Natural killer cell (primary cell): ENCODE data around the gene CLVS2. TPM values are rescaled to one million over a fixed set of nuclear protein-coding genes. Genes with fewer than 3 reads are reported as not detected.

Experiments used
- ATAC-seq, 3 donors: fragments of 150-1000 bp in 2 of 3; fragments of 200-7000 bp in 1 of 3; cut with Tn5 transposase; 1 replicate in 1 of 3; 2 replicates in 2 of 3; pipeline ENCODE4 v1.10.0; 2021; ENCODE audit warnings: mild to moderate bottlenecking in 2 of 3, moderate library complexity in 2 of 3
- DNase-seq, 2 donors: peaks; one replicate each; pipeline versions ENCODE4 v3.0.0 to v3.0.0-alpha.2; 2013 to 2021; ENCODE audit warnings: mixed read lengths in 1 of 2
- H3K27ac ChIP-seq: one replicate; pipeline ENCODE4 v1.5.1; 2013; ENCODE audit warnings: mild to moderate bottlenecking, low read length
- H3K27me3 ChIP-seq: one replicate; pipeline ENCODE4 v1.6.1; 2013; ENCODE audit warnings: low read length; ENCODE audit not compliant: control insufficient read depth, insufficient read depth
- H3K36me3 ChIP-seq: one replicate; pipeline ENCODE4 v1.6.1; 2013; ENCODE audit warnings: low read length; ENCODE audit not compliant: control insufficient read depth, insufficient read depth
- H3K4me1 ChIP-seq: one replicate; pipeline ENCODE4 v1.6.1; 2013; ENCODE audit warnings: low read length; ENCODE audit not compliant: control insufficient read depth, insufficient read depth
- H3K4me3 ChIP-seq: one replicate; pipeline ENCODE4 v1.5.1; 2013; ENCODE audit warnings: low read length
- H3K9me3 ChIP-seq: one replicate; pipeline ENCODE4 v1.6.1; 2013; ENCODE audit warnings: low read length; ENCODE audit not compliant: control insufficient read depth, insufficient read depth
- H3K27ac Mint-ChIP-seq, 2 donors: one replicate each; pipeline ENCODE4 v1.8.0; 2022; ENCODE audit warnings: mild to moderate bottlenecking in 2 of 2, mixed read lengths in 2 of 2, moderate library complexity in 1 of 2
- H3K27me3 Mint-ChIP-seq, 2 donors: one replicate each; pipeline ENCODE4 v1.8.0; 2022; ENCODE audit warnings: low read depth in 2 of 2, mixed read lengths in 2 of 2
- H3K36me3 Mint-ChIP-seq: one replicate; pipeline ENCODE4 v1.8.0; 2022; ENCODE audit warnings: mixed read lengths
- H3K4me1 Mint-ChIP-seq, 2 donors: one replicate each; pipeline ENCODE4 v1.8.0; 2022; ENCODE audit warnings: mixed read lengths in 2 of 2
- H3K4me3 Mint-ChIP-seq: one replicate; pipeline ENCODE4 v1.8.0; 2022; ENCODE audit warnings: mild to moderate bottlenecking, moderate library complexity, mixed read lengths
- H3K9me3 Mint-ChIP-seq, 2 donors: one replicate each; pipeline ENCODE4 v1.8.0; 2022; ENCODE audit warnings: mixed read lengths in 2 of 2
- CTCF ChIP-seq: fragments of 200-600 bp; IDR thresholded peaks from one replicate; pipeline ENCODE4 v1.8.0; 2022; ENCODE audit warnings: antibody characterized with exemption
- WGBS: methylation state at CpG from one replicate; pipeline ENCODE4 v1.1.7; 2013; ENCODE audit warnings: missing lambda C conversion rate; ENCODE audit not compliant: insufficient coverage; 5-methylcytosine and 5-hydroxymethylcytosine counted together
- intact Hi-C: fragments of 100-400 bp; cut with micrococcal nuclease; formaldehyde crosslinking; loops from one replicate; pipeline ENCODE4 v1.14.2; 2022
- total RNA-seq, 4 donors: library from RNA; stranded (reverse); fragments of 120-200 nt in 1 of 4; gene quantifications; one replicate each; pipeline versions ENCODE4 v1.2.3 to v1.2.4, GENCODE V29; 2013 to 2022

Gene CLVS2
- total RNA-seq, 3 donors from 2014 or later (not counting 1 experiment from before 2014, with no cell fraction given): not detected

DNA sequence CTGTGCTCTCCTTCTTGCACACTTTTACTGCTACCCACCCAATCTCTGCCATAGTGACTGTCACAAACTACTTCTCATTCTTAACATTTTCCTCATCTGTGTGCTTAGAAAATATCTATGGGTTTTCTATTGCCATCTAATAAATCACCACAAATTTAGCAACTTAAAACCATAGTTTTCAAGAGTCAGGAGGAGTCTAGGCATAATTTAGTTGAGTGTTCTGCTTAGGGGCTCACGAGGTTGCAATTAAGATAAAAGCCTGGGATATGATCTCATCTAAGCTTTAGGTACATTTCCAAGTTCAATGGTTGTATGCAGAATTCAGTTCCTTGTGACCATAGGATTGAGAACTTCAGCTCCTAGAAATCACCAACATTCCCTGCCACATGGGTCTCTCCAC is 98.8 kb downstream of the CLVS2 start:
- 57% methylated on average over 1 of the region's 1 CpG for WGBS
- intact Hi-C loops: no loop called here
- DNase-seq (no peak), ATAC-seq (no peak)
- H3K4me1 Mint-ChIP-seq: no peaks in the 10 kb centered on the region
- no peak overlapping the region for H3K4me3 Mint-ChIP-seq
- no peaks in the 10 kb centered on the region for H3K27me3 ChIP-seq
- H3K27ac Mint-ChIP-seq: no peak overlapping the region
- peaks cover 6 to 18% of the 10 kb centered on the region in 2 donors for H3K9me3 Mint-ChIP-seq
- no peaks in the 10 kb centered on the region for H3K27me3 Mint-ChIP-seq
- H3K4me3 ChIP-seq: no peak overlapping the region
- H3K4me1 ChIP-seq: no peaks in the 10 kb centered on the region
- no peaks in the 10 kb centered on the region for H3K36me3 Mint-ChIP-seq
- no peak for TF ChIP-seq CTCF
- peaks cover 4% of the 10 kb centered on the region for H3K9me3 ChIP-seq
- no peak overlapping the region for H3K27ac ChIP-seq
- no peaks in the 10 kb centered on the region for H3K36me3 ChIP-seq

- H3K4me3 Mint-ChIP-seq: no peak overlapping the region
- no peak for TF ChIP-seq CTCF
- intact Hi-C loops: no loop called here
Observed at GRCh38 chr6:123105561-123105960, 109.5 kb downstream of the CLVS2 start.

GRCh38 chr6:123116370-123116769 is 120.3 kb downstream of the CLVS2 start:
- DNase-seq: no peak
- no peak overlapping the region for H3K27ac Mint-ChIP-seq
- no peaks in the 10 kb centered on the region for H3K27me3 Mint-ChIP-seq
- Histone ChIP-seq H3K4me1 (no peaks in the 10 kb centered on the region), H3K27ac (no peak overlapping the region), H3K4me3 (no peak overlapping the region), H3K9me3 (no peaks in the 10 kb centered on the region), H3K36me3 (no peaks in the 10 kb centered on the region), H3K27me3 (no peaks in the 10 kb centered on the region)
- WGBS: 90% methylated on average over 2 of the region's 7 CpGs
- peaks cover 6 to 13% of the 10 kb centered on the region in 2 donors for H3K9me3 Mint-ChIP-seq
- H3K36me3 Mint-ChIP-seq: no peaks in the 10 kb centered on the region
- H3K4me3 Mint-ChIP-seq: no peak overlapping the region
- H3K4me1 Mint-ChIP-seq: no peaks in the 10 kb centered on the region
- intact Hi-C loops: no loop called here
- ATAC-seq: no peak
- TF ChIP-seq CTCF: no peak

More at GRCh38 chr6:123105561-123105960, 109.5 kb downstream of the CLVS2 start:
- ATAC-seq (no peak), DNase-seq (no peak)
- WGBS: no CpG with 5 or more reads among the region's 1 CpG
- H3K4me1 Mint-ChIP-seq: no peaks in the 10 kb centered on the region
- H3K27ac Mint-ChIP-seq: no peak overlapping the region
- no peaks in the 10 kb centered on the region for H3K9me3 ChIP-seq
- no peaks in the 10 kb centered on the region for H3K36me3 ChIP-seq
- H3K9me3 Mint-ChIP-seq: peaks cover 7 to 10% of the 10 kb centered on the region in 2 donors
- H3K27ac ChIP-seq: no peak overlapping the region
- no peaks in the 10 kb centered on the region for H3K4me1 ChIP-seq
- H3K27me3 ChIP-seq: no peaks in the 10 kb centered on the region
- H3K36me3 Mint-ChIP-seq: peaks cover 6% of the 10 kb centered on the region
- no peak overlapping the region for H3K4me3 ChIP-seq
- H3K27me3 Mint-ChIP-seq: no peaks in the 10 kb centered on the region

DNA sequence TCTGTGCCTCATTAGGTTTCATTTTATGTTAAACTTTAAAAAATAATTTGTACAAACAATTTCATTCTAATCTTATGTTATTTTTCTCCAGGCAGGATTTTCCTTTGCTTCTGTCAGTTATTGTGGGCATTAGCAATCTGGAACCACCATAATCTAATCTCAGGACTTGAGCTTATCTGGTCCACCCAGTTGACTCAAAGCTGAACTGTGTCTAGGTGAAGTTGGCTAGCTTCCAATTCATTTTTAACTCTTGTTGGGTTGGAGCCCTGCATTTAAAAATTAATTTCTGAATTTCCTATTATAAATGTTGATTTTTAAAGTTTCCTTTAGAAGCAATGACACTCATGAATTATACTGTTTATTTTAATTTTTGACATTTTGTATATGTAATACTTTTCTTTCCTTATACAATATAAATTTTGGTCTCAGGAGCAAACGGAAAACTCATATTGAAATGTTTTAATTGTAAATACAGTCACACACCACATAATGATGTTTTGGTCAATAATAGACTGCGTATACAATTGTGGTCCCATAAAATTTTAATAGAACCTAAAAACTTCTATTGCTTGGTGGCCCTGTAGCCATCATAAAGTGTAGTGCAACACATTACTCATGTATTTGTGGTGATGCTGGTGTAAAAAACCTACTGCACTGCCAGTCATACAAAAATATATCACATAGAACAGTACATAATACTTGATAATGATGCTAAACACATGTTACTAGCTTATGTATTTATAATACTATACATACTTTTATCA is 121.3 kb downstream of the CLVS2 start:
- no peaks in the 10 kb centered on the region for H3K27me3 ChIP-seq
- Mint-ChIP-seq H3K36me3 (no peaks in the 10 kb centered on the region), H3K4me1 (no peaks in the 10 kb centered on the region), H3K4me3 (no peak overlapping the region), H3K9me3 (peaks cover 6 to 13% of the 10 kb centered on the region in 2 donors), H3K27ac (no peak overlapping the region), H3K27me3 (no peaks in the 10 kb centered on the region)
- ATAC-seq (no peak), DNase-seq (no peak)
- H3K36me3 ChIP-seq: no peaks in the 10 kb centered on the region
- no peaks in the 10 kb centered on the region for H3K4me1 ChIP-seq
- TF ChIP-seq CTCF: no peak
- intact Hi-C loops: no loop called here
- WGBS: no CpG with 5 or more reads among the region's 2 CpGs
- H3K9me3 ChIP-seq: no peaks in the 10 kb centered on the region
- H3K27ac ChIP-seq: no peak overlapping the region
- H3K4me3 ChIP-seq: no peak overlapping the region
